ENCODE results near the gene STPG2.
"Not testable (repeated sequence)": the region's sequence is repeated elsewhere in the genome, so short reads cannot be mapped to it uniquely, and the experiment has no call there.

Gene STPG2

GRCh38 chr4:97923096-97923495, 220.2 kb downstream of the STPG2 start:
- no peak overlapping the region for H3K4me3 ChIP-seq (ENCODE audit: low read depth, low read length)
- DNase-seq (ENCODE audit: low read depth): no peak
- no peak for TF ChIP-seq CTCF (conservative IDR thresholded peaks at IDR 0.05; ENCODE audit: low read depth, low read length)

DNA sequence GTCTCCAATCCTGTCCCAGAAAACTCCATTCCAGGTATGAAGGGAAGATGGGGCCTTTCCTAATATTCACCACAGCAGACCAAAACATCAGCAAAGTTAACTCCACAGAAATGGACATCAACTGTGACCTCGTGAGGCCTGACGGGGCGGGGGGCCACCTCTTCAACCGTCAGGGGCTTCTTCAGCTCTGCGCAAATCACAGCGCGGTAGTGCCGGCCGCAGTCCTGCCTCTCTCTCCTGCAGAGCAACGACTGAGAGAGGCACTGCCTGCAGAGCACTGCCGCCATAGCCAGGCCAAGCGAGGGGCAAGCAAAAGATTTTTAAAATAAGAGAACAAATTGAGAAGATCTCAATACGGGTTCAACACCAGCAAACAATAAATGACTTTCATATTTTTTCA, 226.2 kb downstream of the STPG2 start:
- no peak for TF ChIP-seq CTCF (conservative IDR thresholded peaks at IDR 0.05; ENCODE audit: low read depth, low read length)
- no peak for DNase-seq (ENCODE audit: low read depth)
- H3K4me3 ChIP-seq (ENCODE audit: low read depth, low read length): no peak overlapping the region

GRCh38 chr4:97912156-97912555, 231.1 kb downstream of the STPG2 start:
- no peak for TF ChIP-seq CTCF (conservative IDR thresholded peaks at IDR 0.05; ENCODE audit: low read depth, low read length)
- no peak for DNase-seq (ENCODE audit: low read depth)
- no peak overlapping the region for H3K4me3 ChIP-seq (ENCODE audit: low read depth, low read length)

GRCh38 chr4:97911236-97911906, 231.9 kb downstream of the STPG2 start:
- no peak for TF ChIP-seq CTCF (conservative IDR thresholded peaks at IDR 0.05; ENCODE audit: low read depth, low read length)

DNA sequence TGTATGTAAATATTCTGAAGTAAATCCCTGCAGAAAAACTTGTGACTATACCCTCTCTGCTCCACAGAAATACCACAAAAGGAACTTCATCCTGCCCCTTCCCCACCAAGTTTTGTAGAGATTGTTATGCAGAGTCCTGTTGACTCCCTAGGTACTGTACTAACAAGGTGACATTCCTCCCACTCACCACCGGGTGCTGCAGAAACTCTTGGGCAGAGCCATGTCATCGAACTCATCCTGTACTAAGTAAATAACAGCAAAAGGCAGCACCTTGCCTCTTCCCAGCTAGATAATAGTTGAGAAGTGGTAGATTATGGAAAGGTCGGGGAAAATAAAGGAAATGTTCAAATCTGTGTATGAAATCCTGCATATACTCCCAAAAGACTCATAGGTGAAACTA, 233.3 kb downstream of the STPG2 start:
- TF ChIP-seq CTCF (conservative IDR thresholded peaks at IDR 0.05; ENCODE audit: low read depth, low read length): no peak
- DNase-seq (ENCODE audit: low read depth): peak; percentile 0
- H3K4me3 ChIP-seq (ENCODE audit: low read depth, low read length): no peak overlapping the region

More at GRCh38 chr4:97911236-97911906, 231.9 kb downstream of the STPG2 start:
- H3K4me3 ChIP-seq (ENCODE audit: low read depth, low read length): no peak overlapping the region
- no peak for DNase-seq (ENCODE audit: low read depth)

DNA sequence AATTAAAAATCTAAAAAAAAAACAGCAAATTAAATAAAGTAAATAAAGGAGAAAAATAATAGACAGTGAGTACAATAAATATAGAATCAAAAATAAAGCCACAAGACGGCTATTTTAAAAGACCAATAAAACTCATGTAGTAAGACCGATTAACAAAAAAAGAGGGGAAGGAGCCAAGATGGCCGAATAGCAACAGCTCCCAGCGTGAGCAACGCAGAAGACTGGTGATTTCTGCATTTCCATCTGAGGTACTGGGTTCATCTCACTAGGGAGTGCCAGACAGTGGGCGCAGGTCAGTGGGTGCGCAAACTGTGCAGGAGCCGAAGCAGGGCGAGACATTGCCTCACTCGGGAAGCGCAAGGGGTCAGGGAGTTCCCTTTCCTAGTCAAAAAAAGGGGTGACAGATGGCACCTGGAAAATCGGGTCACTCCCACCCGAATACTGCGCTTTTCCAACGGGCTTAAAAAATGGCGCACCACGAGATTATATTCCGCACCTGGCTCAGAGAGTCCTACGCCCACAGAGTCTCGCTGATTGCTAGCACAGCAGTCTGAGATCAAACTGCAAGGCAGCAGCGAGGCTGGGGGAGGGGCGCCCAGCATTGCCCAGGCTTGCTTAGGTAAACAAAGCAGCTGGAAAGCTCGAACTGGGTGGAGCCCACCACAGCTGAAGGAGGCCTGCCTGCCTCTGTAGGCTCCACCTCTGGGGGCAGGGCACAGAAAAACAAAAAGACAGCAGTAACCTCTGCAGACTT, 239.7 kb downstream of the STPG2 start:
- not testable (repeated sequence) for DNase-seq (ENCODE audit: low read depth)

DNA sequence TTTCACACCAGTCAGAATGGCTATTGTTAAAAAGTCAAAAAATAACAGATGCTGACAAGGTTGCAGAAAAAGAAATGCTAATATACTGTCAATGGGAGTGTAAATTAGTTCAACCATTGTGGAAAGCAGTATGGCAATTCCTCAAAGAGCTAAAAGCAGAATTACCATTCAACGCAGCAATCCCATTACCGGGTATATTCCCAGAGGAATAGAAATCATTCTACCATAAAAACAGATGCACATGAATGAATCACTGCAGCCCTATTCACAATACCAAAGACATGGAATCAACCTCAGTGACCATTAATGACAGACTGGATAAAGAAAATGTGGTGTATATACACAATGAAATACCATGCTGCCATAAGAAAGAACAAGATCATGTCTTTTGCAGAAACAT, 243.0 kb downstream of the STPG2 start:
- no peak for DNase-seq (ENCODE audit: low read depth)
- TF ChIP-seq CTCF (conservative IDR thresholded peaks at IDR 0.05; ENCODE audit: low read depth, low read length): no peak
- H3K4me3 ChIP-seq (ENCODE audit: low read depth, low read length): no peak overlapping the region

More for the DNA sequence above, 239.7 kb downstream of the STPG2 start:
- not testable (repeated sequence) for H3K4me3 ChIP-seq (ENCODE audit: low read depth, low read length)

Measured in choroid plexus epithelial cell (primary cell).